Ovary (tissue), 10 donors: Measurements from ENCODE around the gene AFG3L2. TPM values are rescaled to one million over a fixed set of nuclear protein-coding genes. Genes with fewer than 3 reads are reported as not detected.
A peak's percentile ranks its signal among the peaks of the same experiment; 100 is the strongest.

ENCODE experiments used
- DNase-seq, 5 donors: peaks; one replicate each; pipeline ENCODE4 v3.0.0-alpha.2; 2019 to 2020
- H3K27ac ChIP-seq, 2 donors: fragments of 200-600 bp; one replicate each; pipeline versions ENCODE4 v1.5.1 to v1.8.0; 2019 to 2022
- H3K27me3 ChIP-seq: fragments of 200-600 bp; one replicate; pipeline ENCODE4 v1.8.0; 2022
- H3K36me3 ChIP-seq: fragments of 200-600 bp; sonication (generic); one replicate; pipeline ENCODE4 v1.5.1; 2019
- H3K4me1 ChIP-seq: one replicate; pipeline ENCODE4 v1.8.1; 2013; ENCODE audit warnings: mild to moderate bottlenecking, moderate library complexity; ENCODE audit not compliant: insufficient read depth
- H3K4me3 ChIP-seq: fragments of 200-600 bp; sonication (generic); one replicate; pipeline ENCODE4 v1.5.1; 2017
- H3K9me3 ChIP-seq, 2 donors: fragments of 200-600 bp in 1 of 2; sonication (generic) in 1 of 2; one replicate each; pipeline versions ENCODE4 v1.5.1 to v1.8.1; 2013 to 2019; ENCODE audit warnings: mild to moderate bottlenecking in 1 of 2, moderate library complexity in 1 of 2
- EP300 ChIP-seq: sonication (generic); formaldehyde crosslinking; IDR thresholded peaks from one replicate; pipeline ENCODE4 v1.6.1; 2017; ENCODE audit warnings: antibody characterized with exemption
- POLR2A ChIP-seq: fragments of 450-650 bp; IDR thresholded peaks from one replicate; pipeline ENCODE4 v1.6.1; 2017; ENCODE audit warnings: antibody characterized with exemption, mild to moderate bottlenecking, moderate library complexity
- WGBS, 3 donors: extraction: QIAGEN DNeasy Blood & Tissue Kit in 1 of 3; methylation state at CpG; one replicate each; pipeline versions ENCODE4 v1.1.5 to v1.1.7; 2013 to 2017; 5-methylcytosine and 5-hydroxymethylcytosine counted together
- intact Hi-C, 4 donors: fragments of 100-400 bp; cut with DNase I; formaldehyde crosslinking; loops; one replicate each; pipeline versions ENCODE4 v1.11.0 to v1.15.1; 2022 to 2023
- long read RNA-seq, 3 donors: library from polyadenylated mRNA in 2 of 3; unstranded in 2 of 3; transcript quantifications; one replicate each; pipeline ENCODE4 v2.0.0 and lab custom pipeline, GENCODE V29; 2021 to 2026
- polyA plus RNA-seq, 2 donors: library from polyadenylated mRNA; stranded (reverse); fragments of 200-250 nt in 1 of 2; fragments of 350-450 nt in 1 of 2; fragmentation: Illumina TruSeq in 1 of 2; extraction: RNeasy Lipid Tissue Mini Kit (QIAGEN cat#74804) in 1 of 2; gene quantifications; one replicate each; pipeline ENCODE4 v1.2.3, GENCODE V29; 2013 to 2014
- total RNA-seq, 7 donors: library from RNA; depleted of rRNA in 2 of 7; stranded (reverse); fragments of >200 nt in 2 of 7; fragmentation: NEBNext Ultra II Directional in 3 of 7; extraction: Animal tissue kit (Norgen Biotek cat#: 25700) in 3 of 7; gene quantifications; one replicate each; pipeline versions ENCODE4 v1.1.0 to v1.2.4, GENCODE V29; 2016 to 2023
- TF ChIP-seq, protein P1 (sequence below), 3 donors: fragments of 450-650 bp in 2 of 3; fragments of 200-600 bp in 1 of 3; IDR thresholded peaks; one replicate each; pipeline versions ENCODE4 v1.5.1 to v1.8.0; 2016 to 2022; ENCODE audit warnings: antibody characterized with exemption in 3 of 3, mild to moderate bottlenecking in 1 of 3
- donor health status: DM: no; HTN: no; CAD: no; lungs with moderate emphysema.
- donor health status: DM: no; HTN: no; CAD: no.
- donor health status: Bipolar disorder and iron deficiency.
- donor health status: DM: yes; HTN: yes; CAD: no.
- donor health status: DM: no; HTN: no; CAD: no.
- donor health status: DM: yes; HTN: yes; CAD: no.

Gene AFG3L2
- 10 to 100 TPM; 28.7 to 42.5 (median 36.3) TPM for total RNA-seq
- 10 to 100 TPM; 28.3 to 30.0 TPM for polyA plus RNA-seq
- long read RNA-seq, donor 1, transcript AFG3L2-201 (17 exons, 3,247 nt): major isoform, 16 of 31 reads
- long read RNA-seq, donor 1, partial matches to known transcripts: 8 of 31 reads
- long read RNA-seq, donor 1, other reads (novel, unspliced or antisense): 7 of 31 reads
- long read RNA-seq, donor 2, transcript AFG3L2-201 (17 exons, 3,247 nt): major isoform, 15 of 39 reads
- long read RNA-seq, donor 2, partial matches to known transcripts: 21 of 39 reads
- long read RNA-seq, donor 2, other reads (novel, unspliced or antisense): 0 of 39 reads
- long read RNA-seq, donor 3, transcript AFG3L2-201 (17 exons, 3,247 nt): major isoform, 125 of 145 reads
- long read RNA-seq, donor 3, partial matches to known transcripts: 7 of 145 reads
- long read RNA-seq, donor 3, other reads (novel, unspliced or antisense): 13 of 145 reads

DNA sequence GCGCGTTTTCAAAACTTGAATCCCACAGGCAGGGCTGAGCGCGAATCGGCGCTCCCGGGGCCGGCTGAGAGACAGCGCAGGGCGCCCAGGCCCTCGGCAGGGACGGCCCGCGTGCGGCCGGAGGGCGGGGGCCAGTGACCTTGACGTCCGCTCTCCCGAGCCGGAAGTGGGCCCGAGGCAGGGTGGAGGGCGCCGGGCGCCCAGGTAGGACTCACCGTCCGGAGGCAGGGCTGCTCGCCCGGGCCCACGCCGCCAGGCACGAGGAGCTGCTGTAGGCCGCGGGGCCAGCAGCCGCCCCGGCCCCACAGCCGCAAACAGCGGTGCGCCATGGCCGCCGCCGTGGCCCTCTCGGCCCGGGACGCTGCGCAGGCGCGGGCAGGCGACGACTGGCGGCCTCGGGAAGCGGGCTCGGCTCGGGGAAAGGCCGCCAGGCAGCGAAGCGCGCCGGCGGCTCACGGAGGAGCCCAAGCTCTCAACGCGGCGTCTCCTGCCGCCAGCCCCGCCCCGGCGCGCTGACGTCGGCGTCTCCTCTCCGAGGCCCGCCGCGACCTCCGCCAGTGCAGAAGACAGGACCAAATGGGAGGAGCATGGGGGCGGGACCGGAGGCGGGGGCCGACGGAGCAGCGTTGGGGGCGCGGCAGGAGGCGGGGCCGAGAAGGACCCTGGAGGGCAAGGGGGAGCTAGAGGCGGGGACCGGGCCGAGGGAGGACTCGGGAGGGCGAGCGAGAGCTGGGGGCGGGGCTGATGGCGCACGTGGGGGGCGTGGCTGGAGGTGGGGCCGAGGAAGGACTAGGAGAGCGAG lies at the start of gene AFG3L2:
TSS of gene AFG3L2 (minus strand) at position 474 of the 802 bp plus-strand sequence. CDS start at position 329, 145 bp downstream.
- H3K9me3 ChIP-seq: no peaks in the 10 kb centered on the region
- 1 to 2% (median 1%) methylated on average over 38 to 100 of the region's 100 CpGs for WGBS, 3 donors
- peaks cover 14% of the 10 kb centered on the region for H3K4me1 ChIP-seq

DNA sequence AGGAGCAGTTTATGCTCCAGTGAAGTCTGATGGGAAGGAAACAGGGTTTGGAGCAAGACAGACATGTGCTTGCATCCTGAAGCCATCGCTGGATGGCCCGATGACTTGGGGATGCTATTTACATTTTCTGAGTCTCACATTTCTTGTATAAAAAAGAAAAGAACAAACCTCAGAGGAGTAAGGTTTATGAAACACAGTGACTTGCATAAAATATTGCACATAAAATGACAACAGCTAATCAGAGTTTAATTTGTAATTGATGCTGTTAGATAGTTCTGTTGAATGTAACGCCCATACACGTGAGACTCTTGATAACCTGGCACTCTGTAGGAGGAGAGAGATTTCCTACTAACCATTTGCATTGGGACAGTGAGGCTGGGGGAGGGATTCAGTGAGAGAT lies 47.2 kb upstream of the AFG3L2 start:
- Histone ChIP-seq H3K36me3 (no peaks in the 10 kb centered on the region), H3K4me1 (peaks cover 4% of the 10 kb centered on the region), H3K27ac (no peak overlapping the region), H3K4me3 (no peak overlapping the region), H3K9me3 (no peaks in the 10 kb centered on the region), H3K27me3 (no peaks in the 10 kb centered on the region)
- intact Hi-C loops: no loop called here
- no peak for DNase-seq
- TF ChIP-seq EP300: no peak
- TF ChIP-seq, protein P1, sequence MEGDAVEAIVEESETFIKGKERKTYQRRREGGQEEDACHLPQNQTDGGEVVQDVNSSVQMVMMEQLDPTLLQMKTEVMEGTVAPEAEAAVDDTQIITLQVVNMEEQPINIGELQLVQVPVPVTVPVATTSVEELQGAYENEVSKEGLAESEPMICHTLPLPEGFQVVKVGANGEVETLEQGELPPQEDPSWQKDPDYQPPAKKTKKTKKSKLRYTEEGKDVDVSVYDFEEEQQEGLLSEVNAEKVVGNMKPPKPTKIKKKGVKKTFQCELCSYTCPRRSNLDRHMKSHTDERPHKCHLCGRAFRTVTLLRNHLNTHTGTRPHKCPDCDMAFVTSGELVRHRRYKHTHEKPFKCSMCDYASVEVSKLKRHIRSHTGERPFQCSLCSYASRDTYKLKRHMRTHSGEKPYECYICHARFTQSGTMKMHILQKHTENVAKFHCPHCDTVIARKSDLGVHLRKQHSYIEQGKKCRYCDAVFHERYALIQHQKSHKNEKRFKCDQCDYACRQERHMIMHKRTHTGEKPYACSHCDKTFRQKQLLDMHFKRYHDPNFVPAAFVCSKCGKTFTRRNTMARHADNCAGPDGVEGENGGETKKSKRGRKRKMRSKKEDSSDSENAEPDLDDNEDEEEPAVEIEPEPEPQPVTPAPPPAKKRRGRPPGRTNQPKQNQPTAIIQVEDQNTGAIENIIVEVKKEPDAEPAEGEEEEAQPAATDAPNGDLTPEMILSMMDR (IDR thresholded peaks at IDR 0.05): no peak
- TF ChIP-seq POLR2A: no peak
- WGBS, 3 donors: 84 to 89% (median 89%) methylated on average over 4 of the region's 4 CpGs

More for the DNA sequence above, at the start of gene AFG3L2:
- Histone ChIP-seq H3K27me3 (no peaks in the 10 kb centered on the region), H3K4me3 (peak within 1 kb of the TSS; percentile 49), H3K27ac (peak within 1 kb of the TSS; percentile 94 to 100), H3K36me3 (no peaks in the 10 kb centered on the region)
- peak; percentile 100 for DNase-seq
- intact Hi-C loops: loop anchor here in 3 of 4 donors (10.0 kb wide), 2 partner anchors 52 to 102 kb away; no protein-coding TSS in a partner anchor
- TF ChIP-seq EP300 (peak; percentile 43), POLR2A (peak; percentile 98)
- TF ChIP-seq, protein P1 (IDR thresholded peaks at IDR 0.05): peak in 1 of 3 donors; percentile 6

DNA sequence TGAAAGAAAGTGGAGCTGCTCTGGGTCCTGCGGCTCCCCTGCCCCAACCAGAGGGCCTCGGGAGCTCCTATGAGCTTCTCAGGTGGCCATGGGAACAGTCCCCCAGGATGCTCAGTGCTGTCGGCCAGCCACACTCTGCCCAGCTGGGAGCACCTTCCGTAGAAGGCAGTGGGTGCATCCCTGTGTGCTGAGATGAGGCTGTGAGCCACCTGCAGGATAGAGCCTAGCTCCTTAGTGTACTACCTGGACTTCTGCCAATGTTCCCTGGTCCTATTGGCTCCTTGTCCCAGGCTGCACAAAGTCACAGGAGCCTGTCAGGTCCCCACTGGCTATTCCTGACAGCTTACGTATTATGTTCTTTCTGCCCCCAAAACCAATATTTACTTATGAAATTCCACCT lies 46.8 kb upstream of the AFG3L2 start:
- Histone ChIP-seq H3K4me1 (peaks cover 4% of the 10 kb centered on the region), H3K36me3 (no peaks in the 10 kb centered on the region), H3K4me3 (no peak overlapping the region), H3K27me3 (no peaks in the 10 kb centered on the region), H3K9me3 (no peaks in the 10 kb centered on the region), H3K27ac (no peak overlapping the region)
- 55 to 93% (median 90%) methylated on average over 3 to 5 of the region's 5 CpGs for WGBS, 3 donors
- intact Hi-C loops: no loop called here
- TF ChIP-seq, protein P1 (IDR thresholded peaks at IDR 0.05): no peak
- no peak for TF ChIP-seq EP300
- TF ChIP-seq POLR2A: no peak
- DNase-seq: no peak

DNA sequence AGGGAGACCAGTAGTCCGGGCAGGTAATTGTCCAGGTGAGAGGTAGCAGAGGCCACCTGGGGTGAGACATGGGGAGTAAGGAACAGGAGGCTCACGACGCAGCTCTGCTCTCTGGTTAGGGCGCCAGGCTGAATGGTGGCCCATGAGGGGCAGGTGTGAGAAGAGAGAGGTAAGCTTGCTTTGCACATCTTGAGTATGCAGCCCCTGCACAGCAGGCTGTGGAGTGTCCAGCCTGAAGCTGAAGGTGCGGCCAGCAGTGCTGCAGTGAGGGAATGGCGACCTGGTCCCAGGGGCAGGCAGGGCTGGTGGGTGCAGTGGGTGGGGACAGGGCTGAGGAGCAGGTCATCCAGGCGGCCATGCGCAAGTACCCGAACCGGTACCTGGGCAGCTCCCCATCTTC lies 46.4 kb upstream of the AFG3L2 start:
- no peaks in the 10 kb centered on the region for H3K36me3 ChIP-seq
- TF ChIP-seq POLR2A (no peak), EP300 (no peak)
- TF ChIP-seq, protein P1 (IDR thresholded peaks at IDR 0.05): no peak
- no peak for DNase-seq
- WGBS, 3 donors: 94 to 95% (median 95%) methylated on average over 10 of the region's 10 CpGs
- no peaks in the 10 kb centered on the region for H3K9me3 ChIP-seq
- H3K4me3 ChIP-seq: no peak overlapping the region
- H3K4me1 ChIP-seq: peaks cover 4% of the 10 kb centered on the region
- no peak overlapping the region for H3K27ac ChIP-seq
- H3K27me3 ChIP-seq: no peaks in the 10 kb centered on the region
- intact Hi-C loops: no loop called here
